IPS-20b (cell line): Measurements from ENCODE around the gene PCDH15.

Experiments used
- H3K27ac ChIP-seq: one replicate; pipeline ENCODE4 v1.5.1; 2013; ENCODE audit warnings: low read length
- H3K27me3 ChIP-seq: 2 replicates; pipeline ENCODE4 v1.6.1; 2013; ENCODE audit warnings: mild to moderate bottlenecking, low read length, inconsistent platforms; ENCODE audit not compliant: insufficient read depth
- H3K36me3 ChIP-seq: 2 replicates; pipeline ENCODE4 v1.6.1; 2013; ENCODE audit warnings: low read depth, mild to moderate bottlenecking, inconsistent platforms, low read length, moderate library complexity; ENCODE audit not compliant: insufficient read depth
- H3K4me1 ChIP-seq: 2 replicates; pipeline ENCODE4 v1.6.1; 2013; ENCODE audit warnings: mild to moderate bottlenecking, control low read depth, inconsistent platforms, low read length, moderate library complexity; ENCODE audit not compliant: insufficient read depth
- H3K4me3 ChIP-seq: 2 replicates; pipeline ENCODE4 v1.5.1; 2013; ENCODE audit warnings: mild to moderate bottlenecking, low read length, inconsistent platforms
- H3K9ac ChIP-seq: 2 replicates; pipeline ENCODE4 v1.6.1; 2013; ENCODE audit warnings: low read depth, mild to moderate bottlenecking, inconsistent platforms, low read length, moderate library complexity
- H3K9me3 ChIP-seq: 2 replicates; pipeline ENCODE4 v1.6.1; 2013; ENCODE audit warnings: mild to moderate bottlenecking, low read depth, low read length, inconsistent platforms; ENCODE audit not compliant: insufficient read depth

Gene PCDH15

GRCh38 chr10:54776622-54777021 is 24.4 kb downstream of the PCDH15 start:
- no peaks in the 10 kb centered on the region for H3K36me3 ChIP-seq
- no peak overlapping the region for H3K4me3 ChIP-seq
- H3K27ac ChIP-seq = no peak overlapping the region
- no peaks in the 10 kb centered on the region for H3K4me1 ChIP-seq
- no peak overlapping the region for H3K9ac ChIP-seq
- H3K9me3 ChIP-seq = no peaks in the 10 kb centered on the region
- H3K27me3 ChIP-seq = no peaks in the 10 kb centered on the region

- H3K4me1 ChIP-seq = no peaks in the 10 kb centered on the region
- H3K9ac ChIP-seq = no peak overlapping the region
- H3K9me3 ChIP-seq = no peaks in the 10 kb centered on the region
- no peaks in the 10 kb centered on the region for H3K27me3 ChIP-seq
- no peaks in the 10 kb centered on the region for H3K36me3 ChIP-seq
- no peak overlapping the region for H3K27ac ChIP-seq
- no peak overlapping the region for H3K4me3 ChIP-seq
Measured at GRCh38 chr10:54772468-54773122, 28.4 kb downstream of the PCDH15 start.

GRCh38 chr10:54769051-54769450 is 32.0 kb downstream of the PCDH15 start:
- H3K9ac ChIP-seq = no peak overlapping the region
- no peak overlapping the region for H3K4me3 ChIP-seq
- no peak overlapping the region for H3K27ac ChIP-seq
- no peaks in the 10 kb centered on the region for H3K36me3 ChIP-seq
- H3K4me1 ChIP-seq = no peaks in the 10 kb centered on the region
- no peaks in the 10 kb centered on the region for H3K9me3 ChIP-seq
- no peaks in the 10 kb centered on the region for H3K27me3 ChIP-seq

- Histone ChIP-seq H3K4me1 (no peaks in the 10 kb centered on the region), H3K9me3 (no peaks in the 10 kb centered on the region), H3K4me3 (no peak overlapping the region), H3K27ac (no peak overlapping the region), H3K36me3 (no peaks in the 10 kb centered on the region), H3K9ac (no peak overlapping the region), H3K27me3 (no peaks in the 10 kb centered on the region)
Measured at GRCh38 chr10:54758791-54759190, 42.2 kb downstream of the PCDH15 start.

GRCh38 chr10:54749623-54750022 is 51.4 kb downstream of the PCDH15 start:
- no peaks in the 10 kb centered on the region for H3K9me3 ChIP-seq
- H3K4me3 ChIP-seq = no peak overlapping the region
- no peak overlapping the region for H3K9ac ChIP-seq
- H3K27ac ChIP-seq = no peak overlapping the region
- no peaks in the 10 kb centered on the region for H3K36me3 ChIP-seq
- no peaks in the 10 kb centered on the region for H3K4me1 ChIP-seq
- no peaks in the 10 kb centered on the region for H3K27me3 ChIP-seq

- Histone ChIP-seq H3K36me3 (no peaks in the 10 kb centered on the region), H3K27me3 (no peaks in the 10 kb centered on the region), H3K4me3 (no peak overlapping the region), H3K9ac (no peak overlapping the region), H3K9me3 (no peaks in the 10 kb centered on the region), H3K4me1 (no peaks in the 10 kb centered on the region), H3K27ac (no peak overlapping the region)
Measured at GRCh38 chr10:54745436-54745835, 55.6 kb downstream of the PCDH15 start.

GRCh38 chr10:54742416-54742815 is 58.6 kb downstream of the PCDH15 start:
- no peak overlapping the region for H3K4me3 ChIP-seq
- H3K27me3 ChIP-seq = no peaks in the 10 kb centered on the region
- no peaks in the 10 kb centered on the region for H3K4me1 ChIP-seq
- H3K36me3 ChIP-seq = no peaks in the 10 kb centered on the region
- H3K9ac ChIP-seq = no peak overlapping the region
- no peaks in the 10 kb centered on the region for H3K9me3 ChIP-seq
- H3K27ac ChIP-seq = no peak overlapping the region

GRCh38 chr10:54728511-54728910 is 72.5 kb downstream of the PCDH15 start:
- Histone ChIP-seq H3K36me3 (no peaks in the 10 kb centered on the region), H3K4me1 (no peaks in the 10 kb centered on the region), H3K4me3 (no peak overlapping the region), H3K27me3 (no peaks in the 10 kb centered on the region), H3K27ac (no peak overlapping the region), H3K9me3 (no peaks in the 10 kb centered on the region), H3K9ac (no peak overlapping the region)

- no peak overlapping the region for H3K4me3 ChIP-seq
- no peaks in the 10 kb centered on the region for H3K27me3 ChIP-seq
- no peaks in the 10 kb centered on the region for H3K9me3 ChIP-seq
- no peaks in the 10 kb centered on the region for H3K36me3 ChIP-seq
- no peak overlapping the region for H3K27ac ChIP-seq
- no peaks in the 10 kb centered on the region for H3K4me1 ChIP-seq
- H3K9ac ChIP-seq = no peak overlapping the region
Measured at GRCh38 chr10:54722075-54722474, 79.0 kb downstream of the PCDH15 start.

GRCh38 chr10:54710918-54711317 is 90.1 kb downstream of the PCDH15 start:
- no peak overlapping the region for H3K9ac ChIP-seq
- H3K27ac ChIP-seq = no peak overlapping the region
- no peaks in the 10 kb centered on the region for H3K9me3 ChIP-seq
- H3K4me3 ChIP-seq = no peak overlapping the region
- H3K4me1 ChIP-seq = no peaks in the 10 kb centered on the region
- H3K27me3 ChIP-seq = no peaks in the 10 kb centered on the region
- H3K36me3 ChIP-seq = no peaks in the 10 kb centered on the region

- no peak overlapping the region for H3K27ac ChIP-seq
- no peaks in the 10 kb centered on the region for H3K9me3 ChIP-seq
- no peaks in the 10 kb centered on the region for H3K36me3 ChIP-seq
- H3K4me1 ChIP-seq = no peaks in the 10 kb centered on the region
- H3K27me3 ChIP-seq = no peaks in the 10 kb centered on the region
- no peak overlapping the region for H3K4me3 ChIP-seq
- H3K9ac ChIP-seq = no peak overlapping the region
Measured at GRCh38 chr10:54708591-54708990, 92.4 kb downstream of the PCDH15 start.

- no peak overlapping the region for H3K9ac ChIP-seq
- no peaks in the 10 kb centered on the region for H3K4me1 ChIP-seq
- H3K4me3 ChIP-seq = no peak overlapping the region
- no peaks in the 10 kb centered on the region for H3K36me3 ChIP-seq
- no peaks in the 10 kb centered on the region for H3K27me3 ChIP-seq
- no peak overlapping the region for H3K27ac ChIP-seq
- H3K9me3 ChIP-seq = no peaks in the 10 kb centered on the region
Measured at GRCh38 chr10:54708021-54708420, 93.0 kb downstream of the PCDH15 start.
